H1 (cell line): Measurements from ENCODE around the gene TUT7. TPM values are rescaled to one million over a fixed set of nuclear protein-coding genes. Genes with fewer than 3 reads are reported as not detected.

Source experiments
- CTCF ChIA-PET: fragments of 300-600 bp; sonication (Branson Sonifier 250); formaldehyde crosslinking; loops from one replicate; lab custom pipeline; 2021; ENCODE audit not compliant: partially characterized antibody; lab: Charles Lee
- POLR2A ChIA-PET: fragments of 300-600 bp; sonication (Branson Sonifier 250); formaldehyde crosslinking; loops from one replicate; lab custom pipeline; 2021; ENCODE audit warnings: inconsistent platforms; ENCODE audit not compliant: partially characterized antibody; lab: Charles Lee
- DNase-seq, 2 experiments: peaks; one replicate each; pipeline versions ENCODE4 v3.0.0 to v3.0.0-alpha.2; 2010 to 2022; ENCODE audit warnings: low spot score in 2 of 2, low read depth in 1 of 2, mixed read lengths in 1 of 2
- FAIRE-seq: peaks from 2 replicates; lab custom pipeline; 2011; peaks lifted over from hg19 to GRCh38; lab: Jason Lieb, UNC
- H2AFZ ChIP-seq: 2 replicates; pipeline ENCODE4 v1.8.1; 2012; ENCODE audit warnings: low read length, inconsistent platforms
- H2AK5ac ChIP-seq: 2 replicates; pipeline ENCODE4 v1.6.1; 2013; ENCODE audit warnings: low read depth, low read length
- H2BK120ac ChIP-seq: replicated peaks from 2 replicates; pipeline ENCODE3; 2013; ENCODE audit warnings: low read depth, low read length, inconsistent platforms
- H2BK12ac ChIP-seq: 2 replicates; pipeline ENCODE4 v1.6.1; 2013; ENCODE audit warnings: low read depth, low read length
- H2BK15ac ChIP-seq: 2 replicates; pipeline ENCODE4 v1.6.1; 2013; ENCODE audit warnings: low read length
- H2BK20ac ChIP-seq: 2 replicates; pipeline ENCODE4 v1.6.1; 2013; ENCODE audit warnings: low read length
- H2BK5ac ChIP-seq: 2 replicates; pipeline ENCODE4 v1.6.1; 2013; ENCODE audit warnings: low read depth, low read length
- H3K14ac ChIP-seq: 2 replicates; pipeline ENCODE4 v1.6.1; 2013; ENCODE audit warnings: inconsistent platforms; ENCODE audit not compliant: insufficient read length
- H3K18ac ChIP-seq: 2 replicates; pipeline ENCODE4 v1.6.1; 2013; ENCODE audit warnings: low read length; ENCODE audit errors: extremely low read depth
- H3K23ac ChIP-seq: 2 replicates; pipeline ENCODE4 v1.6.1; 2013; ENCODE audit warnings: inconsistent platforms; ENCODE audit not compliant: insufficient read length
- H3K23me2 ChIP-seq: 2 replicates; pipeline ENCODE4 v1.6.1; 2013; ENCODE audit warnings: low read depth, low read length
- H3K27ac ChIP-seq: 2 replicates; pipeline ENCODE4 v1.6.1; 2011; ENCODE audit warnings: low read depth, low read length, inconsistent platforms
- H3K27me3 ChIP-seq, 4 experiments: replicated peaks in 1 of 4; 1 replicate in 1 of 4; 2 replicates in 3 of 4; pipeline versions ENCODE4 v1.6.1 to v1.8.1; 2011 to 2013; ENCODE audit warnings: low read length in 3 of 4, mild to moderate bottlenecking in 3 of 4, inconsistent platforms in 2 of 4, mixed read lengths in 2 of 4, moderate library complexity in 1 of 4; ENCODE audit not compliant: control insufficient read depth in 3 of 4, insufficient read depth in 3 of 4; ENCODE audit errors: extremely low read depth in 1 of 4
- H3K36me3 ChIP-seq, 4 experiments: 2 replicates each; pipeline versions ENCODE4 v1.6.1 to v1.8.1; 2011 to 2013; ENCODE audit warnings: mild to moderate bottlenecking in 4 of 4, low read length in 3 of 4, moderate library complexity in 2 of 4, control low read depth in 1 of 4, inconsistent platforms in 1 of 4; ENCODE audit not compliant: insufficient read depth in 4 of 4, control insufficient read depth in 2 of 4
- H3K4ac ChIP-seq: replicated peaks from 2 replicates; pipeline ENCODE3; 2013; ENCODE audit warnings: low read length, low read depth, mixed read lengths, inconsistent platforms; ENCODE audit not compliant: insufficient read length
- H3K4me1 ChIP-seq, 4 experiments: replicated peaks in 1 of 4; 1 replicate in 1 of 4; 2 replicates in 3 of 4; pipeline versions ENCODE4 v1.6.1 to v1.8.1; 2011 to 2013; ENCODE audit warnings: low read length in 3 of 4, inconsistent platforms in 2 of 4, mixed read lengths in 1 of 4; ENCODE audit not compliant: insufficient read depth in 4 of 4, control insufficient read depth in 3 of 4
- H3K4me2 ChIP-seq, 2 experiments: 2 replicates each; pipeline versions ENCODE4 v1.6.1 to v1.8.1; 2011 to 2013; ENCODE audit warnings: low read depth in 2 of 2, low read length in 2 of 2, control low read depth in 1 of 2, inconsistent platforms in 1 of 2, mild to moderate bottlenecking in 1 of 2; ENCODE audit not compliant: insufficient read depth in 1 of 2
- H3K4me3 ChIP-seq, 4 experiments: fragments of 200-600, 300-600 bp in 1 of 4; sonication (generic), shearing (Covaris generic), sonication (Bioruptor Twin) in 1 of 4; 2 replicates each; pipeline versions ENCODE4 v1.5.1 to v1.8.1; 2011 to 2016; ENCODE audit warnings: low read length in 4 of 4, low read depth in 3 of 4, control low read depth in 2 of 4, inconsistent platforms in 2 of 4, mild to moderate bottlenecking in 2 of 4, mixed read lengths in 1 of 4, moderate library complexity in 1 of 4; ENCODE audit not compliant: insufficient read depth in 2 of 4; ENCODE audit errors: extremely low read depth in 1 of 4
- H3K56ac ChIP-seq: replicated peaks from 2 replicates; pipeline ENCODE3; 2013; ENCODE audit warnings: low read depth, mild to moderate bottlenecking, mixed read lengths, low read length, inconsistent platforms; ENCODE audit not compliant: insufficient read length
- H3K79me1 ChIP-seq: 2 replicates; pipeline ENCODE4 v1.6.1; 2013; ENCODE audit warnings: low read depth, low read length, control low read depth
- H3K79me2 ChIP-seq, 2 experiments: 2 replicates each; pipeline versions ENCODE4 v1.6.1 to v1.8.1; 2012 to 2013; ENCODE audit warnings: low read length in 2 of 2, mild to moderate bottlenecking in 2 of 2, inconsistent platforms in 1 of 2; ENCODE audit not compliant: insufficient read depth in 2 of 2, control insufficient read depth in 1 of 2
- H3K9ac ChIP-seq, 4 experiments: replicated peaks in 1 of 4; 1 replicate in 1 of 4; 2 replicates in 3 of 4; pipeline versions ENCODE4 v1.6.1 to v1.8.1; 2011 to 2013; ENCODE audit warnings: low read depth in 3 of 4, low read length in 3 of 4, control low read depth in 2 of 4, mild to moderate bottlenecking in 2 of 4, moderate library complexity in 2 of 4, inconsistent platforms in 1 of 4; ENCODE audit errors: extremely low read depth in 1 of 4
- H3K9me3 ChIP-seq, 2 experiments: 2 replicates each; pipeline versions ENCODE4 v1.6.1 to v1.8.1; 2012 to 2013; ENCODE audit warnings: mild to moderate bottlenecking in 2 of 2, moderate library complexity in 2 of 2, control low read depth in 1 of 2, inconsistent platforms in 1 of 2, low read depth in 1 of 2, low read length in 1 of 2, mixed read lengths in 1 of 2; ENCODE audit not compliant: insufficient read depth in 2 of 2
- H4K20me1 ChIP-seq, 2 experiments: replicated peaks in 1 of 2; 2 replicates each; pipeline versions ENCODE3 to v1.8.1; 2011 to 2013; ENCODE audit warnings: inconsistent platforms in 2 of 2, low read length in 2 of 2, mild to moderate bottlenecking in 1 of 2; ENCODE audit not compliant: insufficient read depth in 2 of 2, control insufficient read depth in 1 of 2
- H4K5ac ChIP-seq: 2 replicates; pipeline ENCODE4 v1.6.1; 2013; ENCODE audit warnings: low read length, low read depth, mixed read lengths, inconsistent platforms; ENCODE audit not compliant: insufficient read length
- H4K8ac ChIP-seq: 2 replicates; pipeline ENCODE4 v1.8.0; 2013; ENCODE audit warnings: mild to moderate bottlenecking, moderate library complexity, low read length, inconsistent platforms; ENCODE audit not compliant: insufficient read depth; ENCODE audit errors: extremely low read depth
- H4K91ac ChIP-seq: replicated peaks from 2 replicates; pipeline ENCODE3; 2013; ENCODE audit warnings: low read length, mixed read lengths, inconsistent platforms; ENCODE audit not compliant: insufficient read length
- CBX5 ChIP-seq: fragments of 300-800, 300-1000 bp; sonication (generic); IDR thresholded peaks from 2 replicates; pipeline ENCODE4 v1.7.1; 2016; ENCODE audit warnings: antibody characterized with exemption, low read length, low read depth
- CREB1 ChIP-seq: IDR thresholded peaks from 2 replicates; pipeline ENCODE4 v1.6.1; 2012; ENCODE audit warnings: inconsistent platforms
- KDM1A ChIP-seq: fragments of 200-600, 300-600 bp; sonication (generic); IDR thresholded peaks from 2 replicates; pipeline ENCODE4 v1.7.1; 2016; ENCODE audit warnings: mild to moderate bottlenecking, low read length, borderline replicate concordance
- MAX ChIP-seq: IDR thresholded peaks from 2 replicates; pipeline ENCODE4 v1.6.1; 2012; ENCODE audit warnings: inconsistent platforms
- WGBS, 2 experiments: shearing (Covaris generic) in 1 of 2; methylation state at CpG; one replicate each; pipeline versions ENCODE4 v1.1.6 to v1.1.7; 2013 to 2015; ENCODE audit warnings: low lambda C conversion rate in 2 of 2, mixed read lengths in 2 of 2, inconsistent platforms in 1 of 2, low coverage in 1 of 2, missing lambda C conversion rate in 1 of 2; ENCODE audit not compliant: insufficient replicate concordance in 2 of 2, insufficient coverage in 1 of 2, insufficient read length in 1 of 2; ENCODE audit errors: extremely low coverage in 1 of 2, missing lambda C conversion rate in 1 of 2; 5-methylcytosine and 5-hydroxymethylcytosine counted together
- polyA plus RNA-seq, 7 experiments: library from polyadenylated mRNA; depleted of rRNA in 3 of 7; stranded (reverse) in 5 of 7; unstranded in 2 of 7; fragments of >200 nt in 5 of 7; fragments of 200-250 nt in 2 of 7; gene quantifications; 1 replicate in 5 of 7; 2 replicates in 1 of 7; 4 replicates in 1 of 7; pipeline versions ENCODE4 v1.2.1 to v1.2.3, GENCODE V29; 2011 to 2013; ENCODE audit warnings: missing spikeins in 2 of 7, mixed read lengths in 2 of 7
- total RNA-seq: library from RNA; stranded (reverse); fragmentation: NEBNext Ultra II Directional; extraction: Animal tissue kit (Norgen Biotek cat#: 25700); gene quantifications from 2 replicates; pipeline ENCODE4 v1.2.1, GENCODE V29; 2021

Gene TUT7
- total and polyA plus RNA-seq, 2 of the 8 experiments (the other 6 are each of a cell fraction or from before 2014, with no cell fraction given) = 4.8 to 19.3 TPM

- Histone ChIP-seq H2AK5ac (no peak overlapping the region), H3K23ac (no peak overlapping the region), H3K36me3 (no peaks in the 10 kb centered on the region), H3K4me1 (no peaks in the 10 kb centered on the region), H3K4me2 (no peak overlapping the region), H3K79me1 (no peaks in the 10 kb centered on the region), H3K14ac (no peak overlapping the region), H2BK20ac (no peak overlapping the region), H4K5ac (no peak overlapping the region), H2BK120ac (no peak overlapping the region), H3K18ac (no peak overlapping the region), H2BK5ac (no peak overlapping the region), H3K4me3 (no peak overlapping the region), H4K20me1 (no peaks in the 10 kb centered on the region), H3K27ac (no peak overlapping the region), H3K23me2 (no peaks in the 10 kb centered on the region), H3K79me2 (no peaks in the 10 kb centered on the region), H3K27me3 (no peaks in the 10 kb centered on the region), H2BK12ac (no peak overlapping the region), H4K91ac (no peak overlapping the region), H3K56ac (no peak overlapping the region), H2BK15ac (no peak overlapping the region), H3K9ac (no peak overlapping the region), H3K4ac (no peak overlapping the region), H2AFZ (no peak overlapping the region), H3K9me3 (peaks cover 6% of the 10 kb centered on the region in 2 experiments; a peak in 3 of 4 replicates), H4K8ac (no peak overlapping the region)
- POLR2A ChIA-PET = no interaction called here
- DNase-seq (no peak), FAIRE-seq (no peak)
- TF ChIP-seq CREB1 = no peak
- no peak for TF ChIP-seq MAX
- TF ChIP-seq CBX5 = no peak
- TF ChIP-seq KDM1A = no peak
- WGBS, 2 experiments = 94% methylated on average over 2 of the region's 2 CpGs; no CpG with 5 or more reads in 1 of the 2 experiments
- CTCF ChIA-PET = interaction anchor here (0.6 to 3.7 kb wide), 7 partner anchors 11 to 210 kb away, joined by 3 to 17 read pairs (median 4); no protein-coding TSS in a partner anchor
Measured at GRCh38 chr9:86257391-86257790, 96.8 kb downstream of the TUT7 start.
